ENCODE measurements around the gene GAS7.

The GAS7 gene

DNA sequence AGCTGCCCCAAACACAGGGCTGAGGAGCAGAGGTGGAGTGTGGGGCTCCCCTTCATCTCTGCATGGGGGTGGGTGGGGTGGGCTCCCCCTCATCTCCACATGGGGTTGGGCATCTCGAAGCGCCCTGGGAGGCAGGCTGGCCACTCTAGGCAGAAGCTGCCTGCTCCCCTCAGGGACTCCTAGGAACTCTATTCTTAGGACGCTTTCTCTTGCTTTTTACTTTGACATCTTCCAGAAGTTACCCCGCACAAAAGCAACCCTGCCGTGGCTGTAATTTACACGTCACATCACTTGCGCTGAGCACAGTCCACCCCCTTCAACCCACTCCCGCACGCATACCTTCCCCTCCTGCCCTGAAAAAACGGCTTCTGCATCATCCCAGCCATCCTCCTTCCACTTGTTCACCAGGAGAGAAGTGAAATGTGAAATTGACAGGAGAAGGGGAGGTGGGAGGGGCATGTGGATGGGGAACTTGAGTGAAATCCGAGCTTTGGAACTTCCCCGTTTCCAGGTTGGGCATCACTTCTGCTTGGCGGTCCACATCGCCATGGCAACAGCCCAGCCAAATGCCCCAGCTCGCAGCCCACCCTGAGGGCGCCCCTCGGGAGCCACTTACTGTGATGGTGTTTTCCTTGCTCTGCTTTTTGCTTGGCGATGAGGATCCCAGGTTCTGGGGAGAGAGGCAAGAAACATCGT, 239.7 kb downstream of the GAS7 start:
- H3K36me3 ChIP-seq (ENCODE audit: control insufficient read depth in 2 of 2, insufficient read depth in 2 of 2, low read length in 2 of 2) = no peaks in the 10 kb centered on the region
- H3K4me1 ChIP-seq (ENCODE audit: control insufficient read depth in 2 of 2, insufficient read depth in 2 of 2, low read length in 2 of 2) = peaks cover 0 to 2% of the 10 kb centered on the region in 2 donors
- no peak overlapping the region for H3K9ac ChIP-seq (ENCODE audit: low read depth in 1 of 2, low read length in 2 of 2)
- H3K9me3 ChIP-seq (ENCODE audit: control insufficient read depth in 2 of 2, low read length in 2 of 2) = no peaks in the 10 kb centered on the region
- H3K4me3 ChIP-seq (ENCODE audit: low read length in 2 of 2) = no peak overlapping the region
- no peaks in the 10 kb centered on the region for H3K27me3 ChIP-seq (ENCODE audit: control insufficient read depth in 2 of 2, insufficient read depth in 2 of 2, low read length in 2 of 2)
- no peak overlapping the region for H3K27ac ChIP-seq (ENCODE audit: low read depth in 2 of 2, low read length in 2 of 2)

DNA sequence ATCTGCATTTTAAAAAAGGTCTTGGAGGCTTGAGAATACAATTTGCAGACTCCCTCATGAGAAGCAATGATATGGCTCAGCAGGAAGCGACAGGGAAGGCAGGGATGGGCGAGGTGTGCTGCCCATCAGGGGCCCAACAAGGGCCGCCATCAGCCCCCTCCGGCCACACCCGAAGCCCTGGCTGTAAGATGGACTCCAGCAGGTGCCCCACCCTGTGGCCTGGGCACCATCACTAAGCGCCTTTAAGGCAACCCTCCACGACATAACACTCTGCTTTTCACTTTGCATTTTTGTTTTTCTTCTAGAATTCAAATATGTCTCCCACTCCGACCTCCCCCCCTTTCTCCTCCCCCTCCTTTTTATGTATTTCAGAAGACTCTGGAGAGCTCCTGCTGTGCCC, 241.2 kb downstream of the GAS7 start:
- Histone ChIP-seq H3K36me3 (ENCODE audit: control insufficient read depth in 2 of 2, insufficient read depth in 2 of 2, low read length in 2 of 2) (no peaks in the 10 kb centered on the region), H3K27ac (ENCODE audit: low read depth in 2 of 2, low read length in 2 of 2) (no peak overlapping the region), H3K9ac (ENCODE audit: low read depth in 1 of 2, low read length in 2 of 2) (no peak overlapping the region), H3K4me1 (ENCODE audit: control insufficient read depth in 2 of 2, insufficient read depth in 2 of 2, low read length in 2 of 2) (peaks cover 0 to 2% of the 10 kb centered on the region in 2 donors), H3K27me3 (ENCODE audit: control insufficient read depth in 2 of 2, insufficient read depth in 2 of 2, low read length in 2 of 2) (no peaks in the 10 kb centered on the region), H3K9me3 (ENCODE audit: control insufficient read depth in 2 of 2, low read length in 2 of 2) (no peaks in the 10 kb centered on the region), H3K4me3 (ENCODE audit: low read length in 2 of 2) (no peak overlapping the region)

DNA sequence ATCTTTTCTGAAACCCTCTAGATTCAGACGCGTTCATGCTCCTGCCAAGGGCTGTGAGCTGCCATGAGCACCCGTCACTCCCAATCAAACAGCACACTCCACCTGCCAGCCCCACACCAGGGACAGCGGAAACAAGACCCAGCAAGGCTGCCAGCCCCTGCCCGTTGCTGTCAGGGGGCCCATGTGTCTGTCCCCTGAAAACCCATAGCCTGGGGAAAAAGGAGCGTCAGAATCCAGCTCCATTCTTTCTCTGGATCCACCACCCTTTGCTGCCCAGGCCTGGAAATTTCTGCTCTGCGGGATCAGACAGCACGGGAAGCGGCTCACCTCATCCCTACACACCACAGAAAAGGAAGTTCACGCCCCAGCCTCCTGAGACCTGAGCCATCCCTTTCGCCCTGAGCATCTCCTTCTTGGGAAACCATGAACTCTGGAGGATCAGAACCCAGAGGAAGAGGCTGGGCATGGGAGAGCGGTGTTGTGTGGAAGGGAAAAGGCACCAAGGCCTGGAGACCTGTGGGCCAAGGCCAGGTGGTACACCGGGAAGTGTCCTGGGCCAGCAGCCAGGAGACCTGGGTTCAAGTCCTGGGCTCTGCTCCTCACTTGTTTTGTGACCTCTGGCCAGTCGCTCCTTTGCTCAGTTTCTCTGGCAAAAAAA, 241.8 kb downstream of the GAS7 start:
- Histone ChIP-seq H3K4me1 (ENCODE audit: control insufficient read depth in 2 of 2, insufficient read depth in 2 of 2, low read length in 2 of 2) (peaks cover 0 to 2% of the 10 kb centered on the region in 2 donors), H3K36me3 (ENCODE audit: control insufficient read depth in 2 of 2, insufficient read depth in 2 of 2, low read length in 2 of 2) (no peaks in the 10 kb centered on the region), H3K27me3 (ENCODE audit: control insufficient read depth in 2 of 2, insufficient read depth in 2 of 2, low read length in 2 of 2) (no peaks in the 10 kb centered on the region), H3K27ac (ENCODE audit: low read depth in 2 of 2, low read length in 2 of 2) (no peak overlapping the region), H3K9me3 (ENCODE audit: control insufficient read depth in 2 of 2, low read length in 2 of 2) (no peaks in the 10 kb centered on the region), H3K4me3 (ENCODE audit: low read length in 2 of 2) (no peak overlapping the region), H3K9ac (ENCODE audit: low read depth in 1 of 2, low read length in 2 of 2) (no peak overlapping the region)

DNA sequence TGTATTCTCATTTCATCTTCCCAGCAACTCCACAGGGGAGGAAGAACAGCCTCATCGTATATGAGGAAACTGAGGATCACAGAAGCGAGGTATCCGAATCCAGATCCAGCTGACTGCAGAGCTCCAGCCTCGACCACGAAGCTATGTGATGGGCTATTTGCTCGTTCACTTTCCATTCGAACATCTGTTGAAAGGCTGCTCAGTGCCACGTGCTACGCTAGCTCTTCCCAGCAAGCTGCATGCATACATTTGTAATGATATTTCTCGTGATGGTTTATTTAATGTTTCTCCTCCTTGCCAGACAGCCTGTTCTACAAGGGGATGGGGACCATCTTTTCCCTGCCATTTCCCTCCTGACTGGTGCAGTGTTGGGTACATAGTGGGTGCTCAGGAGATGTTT, 244.9 kb downstream of the GAS7 start:
- Histone ChIP-seq H3K36me3 (ENCODE audit: control insufficient read depth in 2 of 2, insufficient read depth in 2 of 2, low read length in 2 of 2) (no peaks in the 10 kb centered on the region), H3K4me1 (ENCODE audit: control insufficient read depth in 2 of 2, insufficient read depth in 2 of 2, low read length in 2 of 2) (no peaks in the 10 kb centered on the region), H3K9me3 (ENCODE audit: control insufficient read depth in 2 of 2, low read length in 2 of 2) (no peaks in the 10 kb centered on the region), H3K9ac (ENCODE audit: low read depth in 1 of 2, low read length in 2 of 2) (no peak overlapping the region), H3K4me3 (ENCODE audit: low read length in 2 of 2) (no peak overlapping the region), H3K27ac (ENCODE audit: low read depth in 2 of 2, low read length in 2 of 2) (no peak overlapping the region), H3K27me3 (ENCODE audit: control insufficient read depth in 2 of 2, insufficient read depth in 2 of 2, low read length in 2 of 2) (no peaks in the 10 kb centered on the region)

DNA sequence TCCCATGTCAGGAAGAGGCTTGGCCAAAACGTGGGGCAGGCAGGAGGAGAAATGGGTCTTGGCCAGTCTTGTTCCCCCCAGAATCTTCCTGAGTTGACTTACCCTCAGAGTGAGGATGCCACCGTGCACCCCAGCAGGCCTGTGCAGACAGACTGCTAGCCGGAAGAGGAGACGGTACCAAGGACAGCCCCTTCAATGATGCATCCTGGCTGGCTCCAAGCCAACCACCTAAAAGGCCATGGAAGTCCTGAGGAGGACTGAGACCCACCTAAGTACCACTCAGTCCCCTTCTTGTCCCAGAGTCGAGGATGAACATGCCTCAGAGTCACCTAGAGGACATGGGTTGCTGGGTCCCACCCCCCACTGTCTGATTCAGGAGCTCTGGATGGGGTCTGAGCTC, 246.6 kb downstream of the GAS7 start:
- Histone ChIP-seq H3K9me3 (ENCODE audit: control insufficient read depth in 2 of 2, low read length in 2 of 2) (no peaks in the 10 kb centered on the region), H3K27me3 (ENCODE audit: control insufficient read depth in 2 of 2, insufficient read depth in 2 of 2, low read length in 2 of 2) (no peaks in the 10 kb centered on the region), H3K27ac (ENCODE audit: low read depth in 2 of 2, low read length in 2 of 2) (no peak overlapping the region), H3K4me1 (ENCODE audit: control insufficient read depth in 2 of 2, insufficient read depth in 2 of 2, low read length in 2 of 2) (no peaks in the 10 kb centered on the region), H3K36me3 (ENCODE audit: control insufficient read depth in 2 of 2, insufficient read depth in 2 of 2, low read length in 2 of 2) (no peaks in the 10 kb centered on the region), H3K9ac (ENCODE audit: low read depth in 1 of 2, low read length in 2 of 2) (no peak overlapping the region), H3K4me3 (ENCODE audit: low read length in 2 of 2) (no peak overlapping the region)

DNA sequence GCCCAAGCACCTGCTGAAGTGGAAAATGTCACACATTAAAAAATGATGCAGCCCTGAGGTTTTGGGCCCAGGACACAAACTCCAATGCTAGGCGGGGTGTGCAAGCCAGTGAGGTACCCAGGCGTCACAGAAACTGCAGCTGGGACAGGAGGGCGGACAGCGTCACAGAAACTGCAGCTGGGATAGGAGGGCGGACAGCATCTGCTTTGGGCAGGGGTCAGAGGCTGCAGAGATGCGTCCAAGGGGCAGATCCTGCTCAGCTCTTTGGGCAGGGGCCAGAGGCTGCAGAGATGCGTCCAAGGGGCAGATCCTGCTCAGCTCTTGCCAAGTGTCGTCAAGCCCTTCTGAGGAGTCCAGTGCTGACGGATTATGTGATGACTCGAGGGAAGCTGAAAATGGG, 249.5 kb downstream of the GAS7 start:
- Histone ChIP-seq H3K4me3 (ENCODE audit: low read length in 2 of 2) (no peak overlapping the region), H3K27ac (ENCODE audit: low read depth in 2 of 2, low read length in 2 of 2) (no peak overlapping the region), H3K4me1 (ENCODE audit: control insufficient read depth in 2 of 2, insufficient read depth in 2 of 2, low read length in 2 of 2) (no peaks in the 10 kb centered on the region), H3K27me3 (ENCODE audit: control insufficient read depth in 2 of 2, insufficient read depth in 2 of 2, low read length in 2 of 2) (no peaks in the 10 kb centered on the region), H3K9me3 (ENCODE audit: control insufficient read depth in 2 of 2, low read length in 2 of 2) (no peaks in the 10 kb centered on the region), H3K9ac (ENCODE audit: low read depth in 1 of 2, low read length in 2 of 2) (no peak overlapping the region), H3K36me3 (ENCODE audit: control insufficient read depth in 2 of 2, insufficient read depth in 2 of 2, low read length in 2 of 2) (no peaks in the 10 kb centered on the region)

DNA sequence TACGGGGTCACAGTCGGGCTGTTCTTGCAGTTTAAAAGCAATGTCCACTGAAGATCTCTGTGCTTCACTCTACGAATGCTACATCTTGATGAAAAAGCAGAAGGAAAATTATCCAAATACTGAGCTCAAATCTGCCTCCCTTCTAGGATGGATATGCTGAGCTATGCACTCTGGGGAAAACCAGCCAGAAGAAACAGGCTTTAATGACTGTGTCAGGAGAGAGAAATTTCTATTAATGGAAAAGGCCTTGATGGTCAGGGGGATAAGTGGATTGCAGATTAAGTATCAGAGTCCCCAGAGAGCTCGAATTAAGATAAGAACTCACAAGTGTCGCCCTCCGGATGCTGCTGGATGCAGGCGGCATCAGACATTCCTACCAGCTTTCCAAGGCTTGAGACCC, 253.7 kb downstream of the GAS7 start:
- Histone ChIP-seq H3K9ac (ENCODE audit: low read depth in 1 of 2, low read length in 2 of 2) (no peak overlapping the region), H3K4me1 (ENCODE audit: control insufficient read depth in 2 of 2, insufficient read depth in 2 of 2, low read length in 2 of 2) (no peaks in the 10 kb centered on the region), H3K9me3 (ENCODE audit: control insufficient read depth in 2 of 2, low read length in 2 of 2) (no peaks in the 10 kb centered on the region), H3K27ac (ENCODE audit: low read depth in 2 of 2, low read length in 2 of 2) (no peak overlapping the region), H3K4me3 (ENCODE audit: low read length in 2 of 2) (no peak overlapping the region), H3K27me3 (ENCODE audit: control insufficient read depth in 2 of 2, insufficient read depth in 2 of 2, low read length in 2 of 2) (no peaks in the 10 kb centered on the region), H3K36me3 (ENCODE audit: control insufficient read depth in 2 of 2, insufficient read depth in 2 of 2, low read length in 2 of 2) (peaks cover 0 to 11% of the 10 kb centered on the region in 2 donors)

DNA sequence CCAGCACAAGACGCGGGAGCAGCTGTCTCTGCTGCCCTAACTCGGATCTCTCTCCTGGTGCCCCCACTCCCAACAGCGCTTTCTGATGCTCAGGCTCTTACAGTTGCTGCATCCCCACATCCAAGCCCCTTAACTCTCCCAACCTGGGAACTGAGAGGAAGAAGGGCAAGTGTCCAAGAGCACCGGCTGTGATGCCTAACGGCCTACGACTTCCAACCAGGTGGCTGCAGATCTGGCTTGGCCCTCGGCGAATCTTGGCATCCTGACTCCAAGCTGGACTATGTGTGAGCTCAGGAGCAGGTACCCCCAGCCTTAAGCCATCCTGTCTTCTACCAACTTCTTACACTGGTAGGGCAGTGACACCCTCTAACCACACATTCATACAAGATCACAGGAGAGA, 255.1 kb downstream of the GAS7 start:
- Histone ChIP-seq H3K27ac (ENCODE audit: low read depth in 2 of 2, low read length in 2 of 2) (no peak overlapping the region), H3K4me3 (ENCODE audit: low read length in 2 of 2) (no peak overlapping the region), H3K36me3 (ENCODE audit: control insufficient read depth in 2 of 2, insufficient read depth in 2 of 2, low read length in 2 of 2) (peaks cover 0 to 11% of the 10 kb centered on the region in 2 donors), H3K9me3 (ENCODE audit: control insufficient read depth in 2 of 2, low read length in 2 of 2) (no peaks in the 10 kb centered on the region), H3K9ac (ENCODE audit: low read depth in 1 of 2, low read length in 2 of 2) (no peak overlapping the region), H3K4me1 (ENCODE audit: control insufficient read depth in 2 of 2, insufficient read depth in 2 of 2, low read length in 2 of 2) (no peaks in the 10 kb centered on the region), H3K27me3 (ENCODE audit: control insufficient read depth in 2 of 2, insufficient read depth in 2 of 2, low read length in 2 of 2) (no peaks in the 10 kb centered on the region)

DNA sequence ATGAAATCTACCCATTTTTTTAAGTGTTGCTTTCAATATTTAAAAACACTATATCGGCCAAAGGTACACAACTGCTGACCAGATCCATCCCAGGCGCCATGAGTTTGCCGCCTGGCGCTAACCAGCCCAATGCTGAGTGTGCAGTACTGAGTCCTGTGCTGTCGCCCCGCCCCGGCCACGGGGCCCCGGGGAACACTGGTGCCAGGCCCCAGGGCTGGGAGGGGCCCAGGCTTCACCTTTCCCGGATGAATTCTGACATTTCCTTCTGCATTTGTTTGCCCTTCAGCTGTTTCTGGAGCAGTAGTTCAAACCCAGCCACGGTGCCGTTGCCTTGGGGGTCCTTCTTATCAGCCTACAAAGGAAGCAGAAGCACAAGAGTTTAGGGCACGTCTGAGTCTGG, 255.5 kb downstream of the GAS7 start:
- Histone ChIP-seq H3K9ac (ENCODE audit: low read depth in 1 of 2, low read length in 2 of 2) (no peak overlapping the region), H3K4me3 (ENCODE audit: low read length in 2 of 2) (no peak overlapping the region), H3K27ac (ENCODE audit: low read depth in 2 of 2, low read length in 2 of 2) (no peak overlapping the region), H3K27me3 (ENCODE audit: control insufficient read depth in 2 of 2, insufficient read depth in 2 of 2, low read length in 2 of 2) (no peaks in the 10 kb centered on the region), H3K9me3 (ENCODE audit: control insufficient read depth in 2 of 2, low read length in 2 of 2) (no peaks in the 10 kb centered on the region), H3K36me3 (ENCODE audit: control insufficient read depth in 2 of 2, insufficient read depth in 2 of 2, low read length in 2 of 2) (peaks cover 0 to 11% of the 10 kb centered on the region in 2 donors), H3K4me1 (ENCODE audit: control insufficient read depth in 2 of 2, insufficient read depth in 2 of 2, low read length in 2 of 2) (no peaks in the 10 kb centered on the region)

DNA sequence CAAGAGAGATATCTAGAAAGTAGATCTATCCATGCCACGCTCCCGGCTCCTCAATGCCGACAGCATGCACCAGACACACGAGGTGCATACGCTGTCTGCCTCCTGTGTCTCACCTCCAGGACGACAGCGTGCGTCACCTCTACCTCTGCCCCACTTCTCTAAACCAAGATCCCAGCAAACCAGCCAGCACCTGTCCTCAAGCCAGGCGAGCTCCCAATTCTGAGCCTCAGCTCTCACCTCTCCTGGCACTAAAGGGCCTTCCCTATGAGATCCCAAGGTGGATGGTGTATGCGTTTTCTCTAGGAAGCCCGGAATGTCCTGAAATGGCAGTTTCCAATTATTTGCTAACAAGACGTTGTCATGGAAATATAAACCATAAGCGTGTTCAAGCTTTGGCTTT, 257.1 kb downstream of the GAS7 start:
- H3K4me3 ChIP-seq (ENCODE audit: low read length in 2 of 2) = no peak overlapping the region
- no peak overlapping the region for H3K9ac ChIP-seq (ENCODE audit: low read depth in 1 of 2, low read length in 2 of 2)
- no peaks in the 10 kb centered on the region for H3K27me3 ChIP-seq (ENCODE audit: control insufficient read depth in 2 of 2, insufficient read depth in 2 of 2, low read length in 2 of 2)
- no peaks in the 10 kb centered on the region for H3K9me3 ChIP-seq (ENCODE audit: control insufficient read depth in 2 of 2, low read length in 2 of 2)
- no peak overlapping the region for H3K27ac ChIP-seq (ENCODE audit: low read depth in 2 of 2, low read length in 2 of 2)
- H3K4me1 ChIP-seq (ENCODE audit: control insufficient read depth in 2 of 2, insufficient read depth in 2 of 2, low read length in 2 of 2) = no peaks in the 10 kb centered on the region
- peaks cover 0 to 11% of the 10 kb centered on the region in 2 donors for H3K36me3 ChIP-seq (ENCODE audit: control insufficient read depth in 2 of 2, insufficient read depth in 2 of 2, low read length in 2 of 2)
